ENCODE data around the gene CYP1A2. TPM values are rescaled to one million over a fixed set of nuclear protein-coding genes. Genes with fewer than 3 reads are reported as not detected.

Gene CYP1A2
- total RNA-seq, 1 donor from 2014 or later, result not detected

DNA sequence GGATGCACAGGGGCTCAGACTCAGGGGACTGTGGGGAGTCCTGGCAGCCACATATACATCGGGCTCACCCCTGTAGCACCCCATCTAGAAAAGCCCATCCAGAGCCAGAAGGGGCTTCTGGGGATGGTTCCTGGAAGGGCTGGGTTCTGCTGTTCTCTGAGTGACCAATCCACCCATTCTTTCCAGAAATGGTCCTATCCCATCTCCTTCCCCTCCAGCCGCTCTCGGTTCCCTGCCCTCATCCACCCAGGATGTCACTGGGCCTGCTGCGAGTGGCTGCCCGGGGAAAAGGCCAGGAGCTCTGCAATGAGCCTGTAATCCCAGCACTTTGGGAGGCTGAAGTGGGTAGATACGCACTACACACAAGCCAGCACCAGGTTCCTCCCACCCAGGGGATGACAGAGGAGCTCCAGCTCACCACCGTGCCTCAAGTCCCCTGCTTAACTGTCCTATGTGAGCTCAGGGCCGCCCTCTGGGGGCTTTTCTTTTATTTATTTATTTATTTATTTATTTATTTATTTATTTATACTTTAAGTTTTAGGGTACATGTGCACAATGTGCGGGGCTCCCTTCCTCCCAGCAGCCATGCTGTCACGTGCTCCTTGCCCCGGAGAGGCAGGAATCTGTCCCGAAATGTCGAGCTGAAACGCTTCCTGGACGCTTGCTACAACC, 19.6 kb downstream of the CYP1A2 start:
- no peak overlapping the region for H3K27ac ChIP-seq
- DNase-seq (no peak), ATAC-seq (no peak)
- no peaks in the 10 kb centered on the region for H3K9me3 ChIP-seq
- peaks cover 3% of the 10 kb centered on the region for H3K27me3 ChIP-seq (ENCODE audit: low read depth)
- no peak overlapping the region for H3K4me3 ChIP-seq
- no peaks in the 10 kb centered on the region for H3K36me3 ChIP-seq
- H3K4me1 ChIP-seq, result peaks cover 16% of the 10 kb centered on the region
- TF ChIP-seq, protein P1, sequence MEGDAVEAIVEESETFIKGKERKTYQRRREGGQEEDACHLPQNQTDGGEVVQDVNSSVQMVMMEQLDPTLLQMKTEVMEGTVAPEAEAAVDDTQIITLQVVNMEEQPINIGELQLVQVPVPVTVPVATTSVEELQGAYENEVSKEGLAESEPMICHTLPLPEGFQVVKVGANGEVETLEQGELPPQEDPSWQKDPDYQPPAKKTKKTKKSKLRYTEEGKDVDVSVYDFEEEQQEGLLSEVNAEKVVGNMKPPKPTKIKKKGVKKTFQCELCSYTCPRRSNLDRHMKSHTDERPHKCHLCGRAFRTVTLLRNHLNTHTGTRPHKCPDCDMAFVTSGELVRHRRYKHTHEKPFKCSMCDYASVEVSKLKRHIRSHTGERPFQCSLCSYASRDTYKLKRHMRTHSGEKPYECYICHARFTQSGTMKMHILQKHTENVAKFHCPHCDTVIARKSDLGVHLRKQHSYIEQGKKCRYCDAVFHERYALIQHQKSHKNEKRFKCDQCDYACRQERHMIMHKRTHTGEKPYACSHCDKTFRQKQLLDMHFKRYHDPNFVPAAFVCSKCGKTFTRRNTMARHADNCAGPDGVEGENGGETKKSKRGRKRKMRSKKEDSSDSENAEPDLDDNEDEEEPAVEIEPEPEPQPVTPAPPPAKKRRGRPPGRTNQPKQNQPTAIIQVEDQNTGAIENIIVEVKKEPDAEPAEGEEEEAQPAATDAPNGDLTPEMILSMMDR (IDR thresholded peaks at IDR 0.05), result no peak
- intact Hi-C loops (cut with DNase I), result loop anchor here (5.0 kb wide), 1 partner anchor 131 kb away; no protein-coding TSS in a partner anchor

- H3K27ac ChIP-seq, result no peak overlapping the region
- peaks cover 3% of the 10 kb centered on the region for H3K27me3 ChIP-seq (ENCODE audit: low read depth)
- peaks cover 14% of the 10 kb centered on the region for H3K4me1 ChIP-seq
- H3K9me3 ChIP-seq, result no peaks in the 10 kb centered on the region
- intact Hi-C loops (cut with DNase I), result loop anchor here (5.0 kb wide), 1 partner anchor 132 kb away; no protein-coding TSS in a partner anchor
- DNase-seq (peak; percentile 75), ATAC-seq (peak; percentile 75 to 77)
- H3K4me3 ChIP-seq, result no peak overlapping the region
- H3K36me3 ChIP-seq, result no peaks in the 10 kb centered on the region
- TF ChIP-seq, protein P1 (IDR thresholded peaks at IDR 0.05), result peak; percentile 72
Observed at GRCh38 chr15:74768771-74769342, 20.2 kb downstream of the CYP1A2 start.

DNA sequence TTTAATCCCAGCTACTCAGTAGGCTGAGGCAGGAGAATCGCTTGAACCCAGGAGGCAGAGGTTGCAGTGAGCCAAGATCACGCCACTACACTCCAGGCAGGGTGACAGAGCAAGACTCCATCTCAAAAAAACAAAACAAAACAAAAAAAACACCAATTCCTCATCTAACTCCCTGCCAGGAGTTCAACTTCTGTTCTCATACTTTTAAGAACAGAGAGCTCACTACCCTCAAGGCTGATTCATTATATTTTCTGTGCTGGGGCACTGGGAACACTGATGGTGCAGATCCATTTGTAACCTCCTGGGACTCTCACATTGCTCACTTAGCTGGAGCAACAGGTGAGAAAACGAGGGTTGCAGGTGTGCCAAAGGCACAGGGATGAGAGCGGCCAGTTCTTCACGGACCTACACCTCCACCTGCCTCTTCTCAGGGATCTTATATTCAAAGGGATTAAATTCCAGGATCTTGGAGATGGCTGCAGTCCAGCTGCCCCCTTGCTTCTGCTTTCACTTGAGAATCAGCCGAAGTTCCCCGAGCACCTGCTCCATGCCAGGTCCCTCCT, 20.9 kb downstream of the CYP1A2 start:
- intact Hi-C loops (cut with DNase I), result loop anchor here (5.0 kb wide), 1 partner anchor 132 kb away; no protein-coding TSS in a partner anchor
- peaks cover 3% of the 10 kb centered on the region for H3K27me3 ChIP-seq (ENCODE audit: low read depth)
- DNase-seq (no peak), ATAC-seq (no peak)
- H3K4me3 ChIP-seq, result no peak overlapping the region
- no peaks in the 10 kb centered on the region for H3K36me3 ChIP-seq
- H3K4me1 ChIP-seq, result peaks cover 14% of the 10 kb centered on the region
- no peak overlapping the region for H3K27ac ChIP-seq
- no peaks in the 10 kb centered on the region for H3K9me3 ChIP-seq
- TF ChIP-seq, protein P1 (IDR thresholded peaks at IDR 0.05), result no peak

DNA sequence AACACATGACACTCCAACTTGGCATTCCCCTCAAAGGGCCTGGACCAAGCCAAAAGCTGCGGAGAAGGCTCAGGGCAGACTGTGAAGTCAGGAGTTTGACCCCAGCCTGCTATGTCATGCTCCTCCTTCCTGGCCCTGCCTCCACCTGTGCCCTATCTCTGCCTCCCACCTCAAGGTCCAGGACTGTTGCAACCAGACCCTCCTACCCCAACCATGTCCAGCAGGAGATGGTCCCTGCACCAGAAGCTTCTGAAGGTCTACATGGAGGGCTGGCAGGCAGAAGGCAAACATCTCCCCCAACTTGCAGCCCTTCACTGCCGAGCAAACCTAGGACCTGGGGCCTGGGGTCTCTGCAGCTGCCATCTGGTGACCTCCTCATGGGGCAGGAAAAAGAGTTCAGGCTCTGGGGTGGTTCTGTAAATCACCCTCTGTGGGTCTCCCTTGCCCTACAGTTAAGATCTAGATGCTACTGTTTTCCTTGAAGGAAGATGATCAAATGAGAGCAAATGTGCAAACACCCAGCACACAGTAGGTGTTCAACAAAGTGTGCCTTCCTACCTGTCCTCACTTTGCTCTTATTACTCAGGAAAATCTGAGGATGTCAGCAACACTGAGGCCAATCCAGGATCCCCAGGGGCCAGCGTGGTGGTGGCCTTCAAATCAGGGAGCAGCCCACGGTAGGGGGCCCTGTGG, 21.7 kb downstream of the CYP1A2 start:
- Histone ChIP-seq H3K4me3 (no peak overlapping the region), H3K27ac (no peak overlapping the region), H3K27me3 (ENCODE audit: low read depth) (peaks cover 3% of the 10 kb centered on the region), H3K9me3 (no peaks in the 10 kb centered on the region), H3K36me3 (no peaks in the 10 kb centered on the region), H3K4me1 (peaks cover 16% of the 10 kb centered on the region)
- TF ChIP-seq, protein P1 (IDR thresholded peaks at IDR 0.05), result no peak
- intact Hi-C loops (cut with DNase I), result no loop called here
- DNase-seq (no peak), ATAC-seq (no peak)

DNA sequence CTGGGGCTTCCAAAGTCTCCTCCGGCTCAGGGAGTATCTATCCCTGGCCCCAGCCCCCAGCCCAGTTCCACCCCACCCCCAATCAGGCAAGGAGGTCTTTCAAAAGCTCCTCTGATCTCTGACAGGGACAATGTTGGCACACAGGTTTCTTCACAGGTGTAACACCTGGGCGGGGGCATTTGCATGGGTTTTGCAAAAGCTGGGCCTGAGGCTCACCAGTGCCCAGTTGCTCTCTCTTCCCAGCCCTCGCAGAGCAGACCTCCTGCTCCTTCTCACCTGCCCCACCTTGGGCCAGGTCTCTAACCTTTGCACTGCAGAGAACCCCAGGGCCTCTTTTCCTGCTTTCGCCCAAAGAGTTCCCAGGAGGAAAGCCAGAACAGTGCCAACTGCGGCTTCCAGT, 24.7 kb downstream of the CYP1A2 start:
- TF ChIP-seq, protein P1 (IDR thresholded peaks at IDR 0.05), result no peak
- no peak for DNase-seq
- no peak for ATAC-seq
- Histone ChIP-seq H3K4me3 (no peak overlapping the region), H3K36me3 (no peaks in the 10 kb centered on the region), H3K4me1 (peaks cover 42% of the 10 kb centered on the region), H3K9me3 (no peaks in the 10 kb centered on the region), H3K27me3 (ENCODE audit: low read depth) (peaks cover 3% of the 10 kb centered on the region), H3K27ac (no peak overlapping the region)
- intact Hi-C loops (cut with DNase I), result no loop called here
